CD8-positive, alpha-beta memory T cell (primary cell): ENCODE data around the gene KRAS. TPM values are rescaled to one million over a fixed set of nuclear protein-coding genes. Genes with fewer than 3 reads are reported as not detected.

Experiments used
- CTCF ChIA-PET: fragments of 350-600 bp; sonication (Branson Sonifier 250); formaldehyde crosslinking; loops from one replicate; lab custom pipeline; 2021; ENCODE audit warnings: antibody characterized with exemption; lab: Charles Lee
- POLR2A ChIA-PET: fragments of 350-600 bp; sonication (Branson Sonifier 250); formaldehyde crosslinking; loops from one replicate; lab custom pipeline; 2021; ENCODE audit warnings: antibody characterized with exemption; lab: Charles Lee
- DNase-seq, 5 donors: peaks; one replicate each; pipeline versions ENCODE4 v3.0.0 to v3.0.0-alpha.2; 2020 to 2022; ENCODE audit warnings: mixed read lengths in 1 of 5
- H3K27ac ChIP-seq: one replicate; pipeline ENCODE4 v1.7.0; 2013; ENCODE audit warnings: low read depth, mild to moderate bottlenecking, low read length, moderate library complexity
- H3K27me3 ChIP-seq: 2 replicates; pipeline ENCODE4 v1.7.0; 2013; ENCODE audit warnings: low read length, mild to moderate bottlenecking; ENCODE audit not compliant: insufficient read depth, poor library complexity, severe bottlenecking
- H3K36me3 ChIP-seq: 2 replicates; pipeline ENCODE4 v1.7.0; 2013; ENCODE audit warnings: mild to moderate bottlenecking, low read length, moderate library complexity; ENCODE audit not compliant: insufficient read depth
- H3K4me1 ChIP-seq: 2 replicates; pipeline ENCODE4 v1.7.0; 2013; ENCODE audit warnings: mild to moderate bottlenecking, low read length, moderate library complexity; ENCODE audit not compliant: insufficient read depth
- H3K4me3 ChIP-seq: 2 replicates; pipeline ENCODE4 v1.7.0; 2013; ENCODE audit warnings: mild to moderate bottlenecking, low read length
- H3K9me3 ChIP-seq: 2 replicates; pipeline ENCODE4 v1.7.0; 2013; ENCODE audit warnings: mild to moderate bottlenecking, low read length
- H3K27ac Mint-ChIP-seq, 8 donors: one replicate each; pipeline ENCODE4 v1.8.0; 2020 to 2021; ENCODE audit warnings: mixed read lengths in 8 of 8, mild to moderate bottlenecking in 6 of 8, inconsistent platforms in 3 of 8, moderate library complexity in 3 of 8
- H3K27me3 Mint-ChIP-seq, 2 donors: one replicate each; pipeline ENCODE4 v1.8.0; 2020 to 2021; ENCODE audit warnings: mixed read lengths in 2 of 2, mild to moderate bottlenecking in 1 of 2, moderate library complexity in 1 of 2
- H3K36me3 Mint-ChIP-seq, 3 donors: one replicate each; pipeline ENCODE4 v1.8.0; 2020 to 2021; ENCODE audit warnings: mixed read lengths in 3 of 3, inconsistent platforms in 1 of 3, mild to moderate bottlenecking in 1 of 3
- H3K4me1 Mint-ChIP-seq, 3 donors: one replicate each; pipeline ENCODE4 v1.8.0; 2020 to 2021; ENCODE audit warnings: mixed read lengths in 3 of 3, inconsistent platforms in 1 of 3, mild to moderate bottlenecking in 1 of 3
- H3K4me3 Mint-ChIP-seq, 7 donors: one replicate each; pipeline ENCODE4 v1.8.0; 2020 to 2021; ENCODE audit warnings: mixed read lengths in 7 of 7, mild to moderate bottlenecking in 6 of 7, moderate library complexity in 4 of 7, inconsistent platforms in 2 of 7
- H3K9me3 Mint-ChIP-seq, 5 donors: one replicate each; pipeline ENCODE4 v1.8.0; 2020 to 2022; ENCODE audit warnings: mixed read lengths in 5 of 5, mild to moderate bottlenecking in 3 of 5, moderate library complexity in 2 of 5, inconsistent platforms in 1 of 5
- polyA plus RNA-seq: library from polyadenylated mRNA; unstranded; fragments of 300-500 nt; fragmentation: Illumina TruSeq; gene quantifications from one replicate; pipeline ENCODE4 v1.2.3, GENCODE V29; 2021
- total RNA-seq, 2 experiments: library from RNA; stranded (reverse); gene quantifications; one replicate each; pipeline ENCODE4 v1.2.3, GENCODE V29; 2021

KRAS gene
- total and polyA plus RNA-seq, 3 experiments from 2014 or later: 24.9 to 56.5 (median 25.6) TPM

GRCh38 chr12:25194214-25194613 is 56.5 kb downstream of the KRAS start:
- Mint-ChIP-seq H3K27ac (peak overlapping the region; percentile 99 to 100 (median 99)), H3K4me3 (peak overlapping the region; percentile 96 to 99 (median 97)), H3K9me3 (no peaks in the 10 kb centered on the region), H3K4me1 (peaks cover 28 to 48% (median 46%) of the 10 kb centered on the region in 3 donors), H3K36me3 (peaks cover 0 to 14% (median 0%) of the 10 kb centered on the region in 3 donors), H3K27me3 (peaks cover 0 to 6% of the 10 kb centered on the region in 2 donors)
- POLR2A ChIA-PET: interaction anchor here (0.7 to 1.8 kb wide), 4 partner anchors 39 to 75 kb away, joined by 3 to 10 read pairs (median 8); partner anchors contain the start of gene KRAS
- DNase-seq: no peak
- CTCF ChIA-PET: interaction anchor here (0.6 to 1.2 kb wide), 6 partner anchors 20 to 195 kb away, joined by 3 to 6 read pairs (median 3); no protein-coding TSS in a partner anchor
- H3K36me3 ChIP-seq: no peaks in the 10 kb centered on the region
- H3K4me1 ChIP-seq: peaks cover 15% of the 10 kb centered on the region
- peak overlapping the region; percentile 95 for H3K27ac ChIP-seq
- H3K9me3 ChIP-seq: no peaks in the 10 kb centered on the region
- H3K27me3 ChIP-seq: no peaks in the 10 kb centered on the region
- peak overlapping the region; percentile 84 for H3K4me3 ChIP-seq

GRCh38 chr12:25190793-25191192 is 59.9 kb downstream of the KRAS start:
- ChIA-PET POLR2A (no interaction called here), CTCF (no interaction called here)
- Histone ChIP-seq H3K27ac (no peak overlapping the region), H3K4me3 (no peak overlapping the region), H3K36me3 (no peaks in the 10 kb centered on the region), H3K9me3 (no peaks in the 10 kb centered on the region), H3K27me3 (no peaks in the 10 kb centered on the region), H3K4me1 (peaks cover 29% of the 10 kb centered on the region)
- Mint-ChIP-seq H3K36me3 (peaks cover 0 to 14% (median 0%) of the 10 kb centered on the region in 3 donors), H3K4me1 (peaks cover 27 to 39% (median 34%) of the 10 kb centered on the region in 3 donors), H3K4me3 (no peak overlapping the region), H3K27ac (no peak overlapping the region), H3K9me3 (no peaks in the 10 kb centered on the region), H3K27me3 (peaks cover 0 to 6% of the 10 kb centered on the region in 2 donors)
- no peak for DNase-seq

- Histone ChIP-seq H3K4me1 (peaks cover 28% of the 10 kb centered on the region), H3K36me3 (no peaks in the 10 kb centered on the region), H3K4me3 (no peak overlapping the region), H3K9me3 (no peaks in the 10 kb centered on the region), H3K27ac (no peak overlapping the region), H3K27me3 (no peaks in the 10 kb centered on the region)
- Mint-ChIP-seq H3K27me3 (no peaks in the 10 kb centered on the region), H3K4me1 (peaks cover 15 to 27% (median 24%) of the 10 kb centered on the region in 3 donors), H3K4me3 (no peak overlapping the region), H3K36me3 (peaks cover 0 to 3% (median 0%) of the 10 kb centered on the region in 3 donors), H3K9me3 (no peaks in the 10 kb centered on the region), H3K27ac (no peak overlapping the region)
- POLR2A ChIA-PET: interaction anchor here (0.6 kb wide), 2 partner anchors 138 to 195 kb away, joined by 3 read pairs; no protein-coding TSS in a partner anchor
- DNase-seq: no peak
- CTCF ChIA-PET: no interaction called here
These were observed 61.1 kb downstream of the KRAS start for GRCh38 chr12:25189656-25190055.

GRCh38 chr12:25187781-25188180 is 62.9 kb downstream of the KRAS start:
- no peaks in the 10 kb centered on the region for H3K27me3 Mint-ChIP-seq
- Histone ChIP-seq H3K4me3 (no peak overlapping the region), H3K9me3 (no peaks in the 10 kb centered on the region), H3K36me3 (no peaks in the 10 kb centered on the region), H3K4me1 (peaks cover 21% of the 10 kb centered on the region), H3K27ac (no peak overlapping the region), H3K27me3 (no peaks in the 10 kb centered on the region)
- H3K36me3 Mint-ChIP-seq: peaks cover 0 to 2% (median 0%) of the 10 kb centered on the region in 3 donors
- DNase-seq: no peak
- H3K27ac Mint-ChIP-seq: peak overlapping the region in 1 of 8 donors; percentile 21
- CTCF ChIA-PET: no interaction called here
- no peaks in the 10 kb centered on the region for H3K9me3 Mint-ChIP-seq
- H3K4me1 Mint-ChIP-seq: peaks cover 9 to 16% (median 14%) of the 10 kb centered on the region in 3 donors
- H3K4me3 Mint-ChIP-seq: peak overlapping the region in 1 of 7 donors; percentile 69
- POLR2A ChIA-PET: interaction anchor here (0.9 kb wide), 1 partner anchor 63 kb away, joined by 3 read pairs; the partner anchor contains the start of gene KRAS

- no peaks in the 10 kb centered on the region for H3K9me3 ChIP-seq
- Mint-ChIP-seq H3K9me3 (no peaks in the 10 kb centered on the region), H3K4me1 (peaks cover 9 to 16% (median 14%) of the 10 kb centered on the region in 3 donors), H3K27me3 (no peaks in the 10 kb centered on the region), H3K36me3 (peaks cover 0 to 2% (median 0%) of the 10 kb centered on the region in 3 donors), H3K4me3 (peak overlapping the region; percentile 69 to 92 (median 88)), H3K27ac (peak overlapping the region; percentile 21 to 94 (median 87))
- peak overlapping the region; percentile 44 for H3K4me3 ChIP-seq
- no peaks in the 10 kb centered on the region for H3K36me3 ChIP-seq
- CTCF ChIA-PET: no interaction called here
- peak in 2 of 5 donors; percentile 13 to 38 for DNase-seq
- H3K27ac ChIP-seq: no peak overlapping the region
- POLR2A ChIA-PET: interaction anchor here (0.9 kb wide), 1 partner anchor 64 kb away, joined by 3 read pairs; the partner anchor contains the start of gene KRAS
- H3K4me1 ChIP-seq: peaks cover 21% of the 10 kb centered on the region
- H3K27me3 ChIP-seq: no peaks in the 10 kb centered on the region
These were observed 63.8 kb downstream of the KRAS start for GRCh38 chr12:25186788-25187402.

- H3K4me3 Mint-ChIP-seq: peak overlapping the region; percentile 69 to 92 (median 88)
- peak overlapping the region; percentile 44 for H3K4me3 ChIP-seq
- H3K4me1 Mint-ChIP-seq: peaks cover 9 to 16% (median 14%) of the 10 kb centered on the region in 3 donors
- no peaks in the 10 kb centered on the region for H3K27me3 ChIP-seq
- H3K36me3 Mint-ChIP-seq: peaks cover 0 to 2% (median 0%) of the 10 kb centered on the region in 3 donors
- H3K9me3 Mint-ChIP-seq: no peaks in the 10 kb centered on the region
- POLR2A ChIA-PET: interaction anchor here (0.5 kb wide), 1 partner anchor 201 kb away, joined by 3 read pairs; no protein-coding TSS in a partner anchor
- no peak overlapping the region for H3K27ac ChIP-seq
- DNase-seq: peak in 2 of 5 donors; percentile 2 to 29
- no peaks in the 10 kb centered on the region for H3K36me3 ChIP-seq
- H3K27ac Mint-ChIP-seq: peak overlapping the region; percentile 21 to 94 (median 84)
- no peaks in the 10 kb centered on the region for H3K27me3 Mint-ChIP-seq
- H3K9me3 ChIP-seq: no peaks in the 10 kb centered on the region
- CTCF ChIA-PET: no interaction called here
- H3K4me1 ChIP-seq: peaks cover 21% of the 10 kb centered on the region
These were observed 64.5 kb downstream of the KRAS start for GRCh38 chr12:25186038-25186787.

GRCh38 chr12:25184132-25184531 is 66.6 kb downstream of the KRAS start:
- Histone ChIP-seq H3K27ac (no peak overlapping the region), H3K36me3 (no peaks in the 10 kb centered on the region), H3K4me1 (peaks cover 21% of the 10 kb centered on the region), H3K4me3 (no peak overlapping the region), H3K27me3 (no peaks in the 10 kb centered on the region), H3K9me3 (no peaks in the 10 kb centered on the region)
- Mint-ChIP-seq H3K27me3 (peaks cover 6 to 10% of the 10 kb centered on the region in 2 donors), H3K27ac (no peak overlapping the region), H3K4me3 (no peak overlapping the region), H3K36me3 (peaks cover 0 to 9% (median 2%) of the 10 kb centered on the region in 3 donors), H3K4me1 (peaks cover 9 to 16% (median 14%) of the 10 kb centered on the region in 3 donors), H3K9me3 (peaks cover 0 to 6% (median 2%) of the 10 kb centered on the region in 5 donors)
- POLR2A ChIA-PET: interaction anchor here (0.7 to 1.6 kb wide), 2 partner anchors 11 to 14 kb away, joined by 4 to 5 read pairs; partner anchors contain the start of genes DNAI7 and ETFRF1
- CTCF ChIA-PET: interaction anchor here (1.4 kb wide), 1 partner anchor 30 kb away, joined by 5 read pairs; no protein-coding TSS in a partner anchor
- no peak for DNase-seq
